ENCODE results near the gene SMAD7. TPM values are rescaled to one million over a fixed set of nuclear protein-coding genes. Genes with fewer than 3 reads are reported as not detected.

Gene SMAD7
- total and polyA plus RNA-seq, 2 experiments from 2014 or later = 11.8 to 29.8 TPM

DNA sequence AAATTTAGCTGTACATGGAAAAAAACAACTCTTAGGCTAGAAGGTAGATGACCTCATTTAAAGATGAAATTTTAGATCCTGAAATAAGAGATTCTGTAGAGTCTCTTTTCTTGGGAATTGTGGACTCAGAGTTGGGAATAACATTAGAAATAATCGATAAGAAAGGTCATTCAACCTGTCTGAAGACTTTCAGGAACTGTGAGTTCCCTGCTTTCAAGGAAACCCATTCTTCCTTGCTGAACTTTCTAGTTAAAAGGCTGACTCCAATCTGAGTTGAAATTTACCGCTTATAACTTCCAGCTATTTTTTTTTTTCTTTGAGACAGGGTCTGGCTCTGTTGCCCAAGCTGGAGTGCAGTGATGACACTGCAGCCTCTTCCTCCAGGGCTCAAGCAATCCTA lies 16.8 kb upstream of the SMAD7 start:
- Histone ChIP-seq H3K27ac (ENCODE audit: low read depth) (peak overlapping the region; percentile 82; the same call in 1 of the 2 replicates), H3K79me2 (replicated peaks; ENCODE audit: insufficient read depth) (no peaks in the 10 kb centered on the region), H3F3A (replicated peaks; ENCODE audit: low read depth) (peaks cover 7% of the 10 kb centered on the region; the same call in 1 of the 2 replicates), H3K4me2 (peak overlapping the region; percentile 56), H4K20me1 (replicated peaks; ENCODE audit: insufficient read depth) (no peaks in the 10 kb centered on the region), H3K4me3 (no peak overlapping the region), H3K36me3 (ENCODE audit: insufficient read depth) (no peaks in the 10 kb centered on the region), H3K9me2 (ENCODE audit: insufficient read depth) (peaks cover 4% of the 10 kb centered on the region; the same call in 1 of the 2 replicates), H3K4me1 (ENCODE audit: insufficient read depth) (peaks cover 43% of the 10 kb centered on the region), H3K27me3 (ENCODE audit: insufficient read depth) (0 out of 2 replicates have a peak, but pooled peaks cover 3% of the 10 kb centered on the region), H2AFZ (no peak overlapping the region)
- Mint-ChIP-seq H3K4me3 (no peak overlapping the region), H3K9me3 (no peaks in the 10 kb centered on the region; the same call in 2 of the 3 replicates), H3K4me1 (peaks cover 43% of the 10 kb centered on the region), H3K36me3 (ENCODE audit: low read depth) (peaks cover 7% of the 10 kb centered on the region; the same call in 2 of the 3 replicates), H3K27me3 (ENCODE audit: insufficient read depth, low read depth, poor library complexity) (peaks cover 15% of the 10 kb centered on the region), H3K27ac (no peak overlapping the region)
- DNase-seq (ENCODE audit: low spot score) = no peak
- ATAC-seq = no peak
- TF ChIP-seq, protein P1, sequence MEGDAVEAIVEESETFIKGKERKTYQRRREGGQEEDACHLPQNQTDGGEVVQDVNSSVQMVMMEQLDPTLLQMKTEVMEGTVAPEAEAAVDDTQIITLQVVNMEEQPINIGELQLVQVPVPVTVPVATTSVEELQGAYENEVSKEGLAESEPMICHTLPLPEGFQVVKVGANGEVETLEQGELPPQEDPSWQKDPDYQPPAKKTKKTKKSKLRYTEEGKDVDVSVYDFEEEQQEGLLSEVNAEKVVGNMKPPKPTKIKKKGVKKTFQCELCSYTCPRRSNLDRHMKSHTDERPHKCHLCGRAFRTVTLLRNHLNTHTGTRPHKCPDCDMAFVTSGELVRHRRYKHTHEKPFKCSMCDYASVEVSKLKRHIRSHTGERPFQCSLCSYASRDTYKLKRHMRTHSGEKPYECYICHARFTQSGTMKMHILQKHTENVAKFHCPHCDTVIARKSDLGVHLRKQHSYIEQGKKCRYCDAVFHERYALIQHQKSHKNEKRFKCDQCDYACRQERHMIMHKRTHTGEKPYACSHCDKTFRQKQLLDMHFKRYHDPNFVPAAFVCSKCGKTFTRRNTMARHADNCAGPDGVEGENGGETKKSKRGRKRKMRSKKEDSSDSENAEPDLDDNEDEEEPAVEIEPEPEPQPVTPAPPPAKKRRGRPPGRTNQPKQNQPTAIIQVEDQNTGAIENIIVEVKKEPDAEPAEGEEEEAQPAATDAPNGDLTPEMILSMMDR (conservative IDR thresholded peaks at IDR 0.05; ENCODE audit: low read depth in 2 of 2) = no peak
- TF ChIP-seq JUNB (IDR thresholded peaks at IDR 0.05; ENCODE audit: unreplicated experiment) (no peak), ZNF331 (CRISPR knock-in tag; IDR thresholded peaks at IDR 0.05; ENCODE audit: low read depth) (no peak), CREB1 (CRISPR knock-in tag; IDR thresholded peaks at IDR 0.05; ENCODE audit: low read depth) (no peak), NANOG (IDR thresholded peaks at IDR 0.05; ENCODE audit: borderline replicate concordance) (no peak), EZH2 (IDR thresholded peaks at IDR 0.05; ENCODE audit: low read depth, unreplicated experiment) (no peak), ZNF114 (CRISPR knock-in tag; IDR thresholded peaks at IDR 0.05) (no peak), EZH2phosphoT487 (IDR thresholded peaks at IDR 0.05; ENCODE audit: unreplicated experiment) (no peak), STAT1 (IDR thresholded peaks at IDR 0.05; ENCODE audit: unreplicated experiment) (no peak), POLR2AphosphoS5 (IDR thresholded peaks at IDR 0.05; ENCODE audit: low read depth) (no peak)
- TF ChIP-seq, protein P2, sequence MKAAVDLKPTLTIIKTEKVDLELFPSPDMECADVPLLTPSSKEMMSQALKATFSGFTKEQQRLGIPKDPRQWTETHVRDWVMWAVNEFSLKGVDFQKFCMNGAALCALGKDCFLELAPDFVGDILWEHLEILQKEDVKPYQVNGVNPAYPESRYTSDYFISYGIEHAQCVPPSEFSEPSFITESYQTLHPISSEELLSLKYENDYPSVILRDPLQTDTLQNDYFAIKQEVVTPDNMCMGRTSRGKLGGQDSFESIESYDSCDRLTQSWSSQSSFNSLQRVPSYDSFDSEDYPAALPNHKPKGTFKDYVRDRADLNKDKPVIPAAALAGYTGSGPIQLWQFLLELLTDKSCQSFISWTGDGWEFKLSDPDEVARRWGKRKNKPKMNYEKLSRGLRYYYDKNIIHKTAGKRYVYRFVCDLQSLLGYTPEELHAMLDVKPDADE (IDR thresholded peaks at IDR 0.05) = no peak
- TF ChIP-seq, protein P3, sequence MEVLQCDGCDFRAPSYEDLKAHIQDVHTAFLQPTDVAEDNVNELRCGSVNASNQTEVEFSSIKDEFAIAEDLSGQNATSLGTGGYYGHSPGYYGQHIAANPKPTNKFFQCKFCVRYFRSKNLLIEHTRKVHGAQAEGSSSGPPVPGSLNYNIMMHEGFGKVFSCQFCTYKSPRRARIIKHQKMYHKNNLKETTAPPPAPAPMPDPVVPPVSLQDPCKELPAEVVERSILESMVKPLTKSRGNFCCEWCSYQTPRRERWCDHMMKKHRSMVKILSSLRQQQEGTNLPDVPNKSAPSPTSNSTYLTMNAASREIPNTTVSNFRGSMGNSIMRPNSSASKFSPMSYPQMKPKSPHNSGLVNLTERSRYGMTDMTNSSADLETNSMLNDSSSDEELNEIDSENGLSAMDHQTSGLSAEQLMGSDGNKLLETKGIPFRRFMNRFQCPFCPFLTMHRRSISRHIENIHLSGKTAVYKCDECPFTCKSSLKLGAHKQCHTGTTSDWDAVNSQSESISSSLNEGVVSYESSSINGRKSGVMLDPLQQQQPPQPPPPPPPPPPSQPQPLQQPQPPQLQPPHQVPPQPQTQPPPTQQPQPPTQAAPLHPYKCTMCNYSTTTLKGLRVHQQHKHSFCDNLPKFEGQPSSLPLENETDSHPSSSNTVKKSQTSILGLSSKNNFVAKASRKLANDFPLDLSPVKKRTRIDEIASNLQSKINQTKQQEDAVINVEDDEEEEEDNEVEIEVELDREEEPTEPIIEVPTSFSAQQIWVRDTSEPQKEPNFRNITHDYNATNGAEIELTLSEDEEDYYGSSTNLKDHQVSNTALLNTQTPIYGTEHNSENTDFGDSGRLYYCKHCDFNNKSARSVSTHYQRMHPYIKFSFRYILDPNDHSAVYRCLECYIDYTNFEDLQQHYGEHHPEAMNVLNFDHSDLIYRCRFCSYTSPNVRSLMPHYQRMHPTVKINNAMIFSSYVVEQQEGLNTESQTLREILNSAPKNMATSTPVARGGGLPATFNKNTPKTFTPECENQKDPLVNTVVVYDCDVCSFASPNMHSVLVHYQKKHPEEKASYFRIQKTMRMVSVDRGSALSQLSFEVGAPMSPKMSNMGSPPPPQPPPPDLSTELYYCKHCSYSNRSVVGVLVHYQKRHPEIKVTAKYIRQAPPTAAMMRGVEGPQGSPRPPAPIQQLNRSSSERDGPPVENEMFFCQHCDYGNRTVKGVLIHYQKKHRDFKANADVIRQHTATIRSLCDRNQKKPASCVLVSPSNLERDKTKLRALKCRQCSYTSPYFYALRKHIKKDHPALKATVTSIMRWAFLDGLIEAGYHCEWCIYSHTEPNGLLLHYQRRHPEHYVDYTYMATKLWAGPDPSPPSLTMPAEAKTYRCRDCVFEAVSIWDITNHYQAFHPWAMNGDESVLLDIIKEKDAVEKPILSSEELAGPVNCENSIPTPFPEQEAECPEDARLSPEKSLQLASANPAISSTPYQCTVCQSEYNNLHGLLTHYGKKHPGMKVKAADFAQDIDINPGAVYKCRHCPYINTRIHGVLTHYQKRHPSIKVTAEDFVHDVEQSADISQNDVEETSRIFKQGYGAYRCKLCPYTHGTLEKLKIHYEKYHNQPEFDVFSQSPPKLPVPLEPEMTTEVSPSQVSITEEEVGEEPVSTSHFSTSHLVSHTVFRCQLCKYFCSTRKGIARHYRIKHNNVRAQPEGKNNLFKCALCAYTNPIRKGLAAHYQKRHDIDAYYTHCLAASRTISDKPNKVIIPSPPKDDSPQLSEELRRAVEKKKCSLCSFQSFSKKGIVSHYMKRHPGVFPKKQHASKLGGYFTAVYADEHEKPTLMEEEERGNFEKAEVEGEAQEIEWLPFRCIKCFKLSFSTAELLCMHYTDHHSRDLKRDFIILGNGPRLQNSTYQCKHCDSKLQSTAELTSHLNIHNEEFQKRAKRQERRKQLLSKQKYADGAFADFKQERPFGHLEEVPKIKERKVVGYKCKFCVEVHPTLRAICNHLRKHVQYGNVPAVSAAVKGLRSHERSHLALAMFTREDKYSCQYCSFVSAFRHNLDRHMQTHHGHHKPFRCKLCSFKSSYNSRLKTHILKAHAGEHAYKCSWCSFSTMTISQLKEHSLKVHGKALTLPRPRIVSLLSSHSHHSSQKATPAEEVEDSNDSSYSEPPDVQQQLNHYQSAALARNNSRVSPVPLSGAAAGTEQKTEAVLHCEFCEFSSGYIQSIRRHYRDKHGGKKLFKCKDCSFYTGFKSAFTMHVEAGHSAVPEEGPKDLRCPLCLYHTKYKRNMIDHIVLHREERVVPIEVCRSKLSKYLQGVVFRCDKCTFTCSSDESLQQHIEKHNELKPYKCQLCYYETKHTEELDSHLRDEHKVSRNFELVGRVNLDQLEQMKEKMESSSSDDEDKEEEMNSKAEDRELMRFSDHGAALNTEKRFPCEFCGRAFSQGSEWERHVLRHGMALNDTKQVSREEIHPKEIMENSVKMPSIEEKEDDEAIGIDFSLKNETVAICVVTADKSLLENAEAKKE (CRISPR knock-in tag; IDR thresholded peaks at IDR 0.05) = no peak
- TF ChIP-seq, protein P4, sequence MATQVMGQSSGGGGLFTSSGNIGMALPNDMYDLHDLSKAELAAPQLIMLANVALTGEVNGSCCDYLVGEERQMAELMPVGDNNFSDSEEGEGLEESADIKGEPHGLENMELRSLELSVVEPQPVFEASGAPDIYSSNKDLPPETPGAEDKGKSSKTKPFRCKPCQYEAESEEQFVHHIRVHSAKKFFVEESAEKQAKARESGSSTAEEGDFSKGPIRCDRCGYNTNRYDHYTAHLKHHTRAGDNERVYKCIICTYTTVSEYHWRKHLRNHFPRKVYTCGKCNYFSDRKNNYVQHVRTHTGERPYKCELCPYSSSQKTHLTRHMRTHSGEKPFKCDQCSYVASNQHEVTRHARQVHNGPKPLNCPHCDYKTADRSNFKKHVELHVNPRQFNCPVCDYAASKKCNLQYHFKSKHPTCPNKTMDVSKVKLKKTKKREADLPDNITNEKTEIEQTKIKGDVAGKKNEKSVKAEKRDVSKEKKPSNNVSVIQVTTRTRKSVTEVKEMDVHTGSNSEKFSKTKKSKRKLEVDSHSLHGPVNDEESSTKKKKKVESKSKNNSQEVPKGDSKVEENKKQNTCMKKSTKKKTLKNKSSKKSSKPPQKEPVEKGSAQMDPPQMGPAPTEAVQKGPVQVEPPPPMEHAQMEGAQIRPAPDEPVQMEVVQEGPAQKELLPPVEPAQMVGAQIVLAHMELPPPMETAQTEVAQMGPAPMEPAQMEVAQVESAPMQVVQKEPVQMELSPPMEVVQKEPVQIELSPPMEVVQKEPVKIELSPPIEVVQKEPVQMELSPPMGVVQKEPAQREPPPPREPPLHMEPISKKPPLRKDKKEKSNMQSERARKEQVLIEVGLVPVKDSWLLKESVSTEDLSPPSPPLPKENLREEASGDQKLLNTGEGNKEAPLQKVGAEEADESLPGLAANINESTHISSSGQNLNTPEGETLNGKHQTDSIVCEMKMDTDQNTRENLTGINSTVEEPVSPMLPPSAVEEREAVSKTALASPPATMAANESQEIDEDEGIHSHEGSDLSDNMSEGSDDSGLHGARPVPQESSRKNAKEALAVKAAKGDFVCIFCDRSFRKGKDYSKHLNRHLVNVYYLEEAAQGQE (IDR thresholded peaks at IDR 0.05; ENCODE audit: unreplicated experiment) = no peak
